OCI-LY3 (cell line): ENCODE measurements around the gene JAM3.

Source experiments
- H2AFZ ChIP-seq: fragments of 200-600, 300-600 bp; shearing (Covaris generic); 2 replicates; pipeline ENCODE4 v1.6.0; 2014; ENCODE audit warnings: antibody characterized with exemption, low read depth, low read length
- H3K27ac ChIP-seq: fragments of 200-600, 300-600 bp; sonication (generic); 2 replicates; pipeline ENCODE4 v1.5.1; 2014; ENCODE audit warnings: mild to moderate bottlenecking, low read length, moderate library complexity, mixed read lengths
- H3K27me3 ChIP-seq: fragments of 200-600, 300-600 bp; sonication (generic); 2 replicates; pipeline ENCODE4 v1.6.1; 2014; ENCODE audit warnings: low read depth, low read length, mixed read lengths
- H3K36me3 ChIP-seq: fragments of 200-600, 300-600 bp; sonication (generic); replicated peaks from 2 replicates; pipeline ENCODE3; 2014; ENCODE audit warnings: low read depth, low read length, mixed read lengths
- H3K4me1 ChIP-seq: fragments of 300-600, 200-600 bp; sonication (generic); 2 replicates; pipeline ENCODE4 v1.6.1; 2014; ENCODE audit warnings: low read length, mixed read lengths
- H3K4me2 ChIP-seq: fragments of 200-600, 300-600 bp; sonication (generic); 2 replicates; pipeline ENCODE4 v1.6.1; 2014; ENCODE audit warnings: low read length, mixed read lengths
- H3K4me3 ChIP-seq: fragments of 300-600, 200-600 bp; sonication (generic); 2 replicates; pipeline ENCODE4 v1.5.1; 2014; ENCODE audit warnings: antibody characterized with exemption, mild to moderate bottlenecking, low read length, moderate library complexity
- H3K79me2 ChIP-seq: fragments of 300-600, 200-600 bp; shearing (Covaris generic); 2 replicates; pipeline ENCODE4 v1.6.1; 2014; ENCODE audit warnings: mild to moderate bottlenecking, low read length, mixed read lengths
- H3K9ac ChIP-seq: fragments of 300-600, 200-600 bp; shearing (Covaris generic); 2 replicates; pipeline ENCODE4 v1.6.0; 2014; ENCODE audit warnings: mild to moderate bottlenecking, low read length, moderate library complexity
- H3K9me3 ChIP-seq: fragments of 200-600, 300-600 bp; shearing (Covaris generic); 2 replicates; pipeline ENCODE4 v1.6.1; 2014; ENCODE audit warnings: low read length, mixed read lengths; ENCODE audit not compliant: insufficient read depth
- H4K20me1 ChIP-seq: fragments of 200-600, 300-600 bp; sonication (generic); 2 replicates; pipeline ENCODE4 v1.6.1; 2016; ENCODE audit warnings: low read length, mixed read lengths; ENCODE audit not compliant: insufficient read depth
- CTCF ChIP-seq: fragments of 200-600, 300-600 bp; sonication (generic); IDR thresholded peaks from 2 replicates; pipeline ENCODE4 v1.5.1; 2014; ENCODE audit warnings: antibody characterized with exemption, low read length, low read depth
- EZH2phosphoT487 ChIP-seq: fragments of 200-600 bp; shearing (Covaris generic); IDR thresholded peaks from 2 replicates; pipeline ENCODE4 v1.6.1; 2018; ENCODE audit warnings: antibody characterized with exemption, mixed run types, low read depth

JAM3 gene

GRCh38 chr11:134149371-134149770 is 80.5 kb downstream of the JAM3 start:
- H4K20me1 ChIP-seq: no peaks in the 10 kb centered on the region
- no peaks in the 10 kb centered on the region for H3K27me3 ChIP-seq
- no peak overlapping the region for H3K4me3 ChIP-seq
- TF ChIP-seq CTCF (no peak), EZH2phosphoT487 (no peak)
- no peak overlapping the region for H3K27ac ChIP-seq
- H3K4me2 ChIP-seq: no peak overlapping the region
- H3K36me3 ChIP-seq: peaks cover 41% of the 10 kb centered on the region
- no peaks in the 10 kb centered on the region for H3K4me1 ChIP-seq
- H3K9ac ChIP-seq: no peak overlapping the region
- H3K79me2 ChIP-seq: no peaks in the 10 kb centered on the region
- H3K9me3 ChIP-seq: no peaks in the 10 kb centered on the region
- H2AFZ ChIP-seq: no peak overlapping the region

- Histone ChIP-seq H3K4me2 (no peak overlapping the region), H3K36me3 (peaks cover 43% of the 10 kb centered on the region), H3K9me3 (no peaks in the 10 kb centered on the region), H3K9ac (no peak overlapping the region), H3K4me3 (no peak overlapping the region), H2AFZ (no peak overlapping the region), H3K27me3 (no peaks in the 10 kb centered on the region), H4K20me1 (no peaks in the 10 kb centered on the region), H3K79me2 (no peaks in the 10 kb centered on the region), H3K4me1 (no peaks in the 10 kb centered on the region), H3K27ac (no peak overlapping the region)
- no peak for TF ChIP-seq CTCF
- TF ChIP-seq EZH2phosphoT487: no peak
These were observed 81.5 kb downstream of the JAM3 start for GRCh38 chr11:134150195-134150903.

- Histone ChIP-seq H3K4me1 (no peaks in the 10 kb centered on the region), H3K27ac (no peak overlapping the region), H3K27me3 (no peaks in the 10 kb centered on the region), H3K36me3 (peaks cover 39% of the 10 kb centered on the region), H3K9ac (no peak overlapping the region), H3K9me3 (no peaks in the 10 kb centered on the region), H2AFZ (no peak overlapping the region), H3K4me3 (no peak overlapping the region), H3K4me2 (no peak overlapping the region), H3K79me2 (no peaks in the 10 kb centered on the region), H4K20me1 (no peaks in the 10 kb centered on the region)
- TF ChIP-seq CTCF (no peak), EZH2phosphoT487 (no peak)
These were observed 82.3 kb downstream of the JAM3 start for GRCh38 chr11:134151083-134151747.

- H3K4me2 ChIP-seq: no peak overlapping the region
- H3K27me3 ChIP-seq: no peaks in the 10 kb centered on the region
- no peak for TF ChIP-seq EZH2phosphoT487
- no peak for TF ChIP-seq CTCF
- peaks cover 48% of the 10 kb centered on the region for H3K36me3 ChIP-seq
- no peak overlapping the region for H3K4me3 ChIP-seq
- H3K27ac ChIP-seq: no peak overlapping the region
- H3K9me3 ChIP-seq: no peaks in the 10 kb centered on the region
- no peaks in the 10 kb centered on the region for H3K4me1 ChIP-seq
- no peaks in the 10 kb centered on the region for H4K20me1 ChIP-seq
- no peak overlapping the region for H3K9ac ChIP-seq
- H2AFZ ChIP-seq: no peak overlapping the region
- H3K79me2 ChIP-seq: no peaks in the 10 kb centered on the region
These were observed 83.8 kb downstream of the JAM3 start for GRCh38 chr11:134152696-134153095.
